A673 (cell line): ENCODE measurements around the gene GALNT10. TPM values are rescaled to one million over a fixed set of nuclear protein-coding genes. Genes with fewer than 3 reads are reported as not detected.

ENCODE experiments used
- BruUV-seq: library from RNA; stranded (reverse); fragments of 400-500 nt; replicated peaks from 2 replicates; lab custom pipeline; 2021; lab: Mats Ljungman, UMichigan
- CTCF ChIA-PET: fragments of 300-600 bp; sonication (Branson Sonifier 250); formaldehyde crosslinking; loops from one replicate; lab custom pipeline; 2022; ENCODE audit warnings: antibody characterized with exemption; lab: Charles Lee
- POLR2A ChIA-PET: fragments of 300-600 bp; sonication (Branson Sonifier 250); formaldehyde crosslinking; loops from one replicate; lab custom pipeline; 2022; ENCODE audit warnings: antibody characterized with exemption; ENCODE audit not compliant: low non-redundant PET; lab: Charles Lee
- DNase-seq: peaks from one replicate; pipeline ENCODE4 v3.0.0-alpha.2; 2015; ENCODE audit warnings: low spot score
- H3K27ac ChIP-seq: fragments of 200-600 bp; sonication (generic); 2 replicates; pipeline ENCODE4 v1.5.1; 2016; ENCODE audit warnings: mixed run types, low read depth, mild to moderate bottlenecking, mixed read lengths, antibody characterized with exemption, low read length; ENCODE audit not compliant: poor library complexity, severe bottlenecking
- H3K27me3 ChIP-seq: fragments of 200-600 bp; sonication (generic); replicated peaks from 2 replicates; pipeline ENCODE4 v1.6.1; 2017; ENCODE audit warnings: mixed run types, low read depth, mild to moderate bottlenecking, mixed read lengths, antibody characterized with exemption, low read length; ENCODE audit not compliant: insufficient read depth, poor library complexity
- H3K36me3 ChIP-seq: fragments of 200-600 bp; sonication (generic); 2 replicates; pipeline ENCODE4 v1.6.1; 2016; ENCODE audit warnings: mixed run types, mild to moderate bottlenecking, mixed read lengths, antibody characterized with exemption, low read length; ENCODE audit not compliant: insufficient read depth, poor library complexity, severe bottlenecking
- H3K4me1 ChIP-seq: fragments of 200-600 bp; sonication (generic); 2 replicates; pipeline ENCODE4 v1.6.1; 2017; ENCODE audit warnings: mixed run types, mild to moderate bottlenecking, mixed read lengths, antibody characterized with exemption, low read length; ENCODE audit not compliant: insufficient read depth, poor library complexity, severe bottlenecking
- H3K4me3 ChIP-seq: fragments of 200-600 bp; sonication (generic); 2 replicates; pipeline ENCODE4 v1.5.1; 2016; ENCODE audit warnings: low read depth, mixed run types, mild to moderate bottlenecking, mixed read lengths, low read length; ENCODE audit not compliant: poor library complexity, severe bottlenecking
- H3K9me3 ChIP-seq: fragments of 200-600 bp; sonication (generic); 2 replicates; pipeline ENCODE4 v1.6.1; 2016; ENCODE audit warnings: mixed run types, low read depth, mild to moderate bottlenecking, mixed read lengths, antibody characterized with exemption, low read length; ENCODE audit not compliant: poor library complexity, severe bottlenecking
- EZH2 ChIP-seq: fragments of 200-600 bp; sonication (generic); IDR thresholded peaks from 2 replicates; pipeline ENCODE4 v1.6.1; 2017; ENCODE audit warnings: borderline replicate concordance, low read depth, mild to moderate bottlenecking, mixed read lengths, antibody characterized with exemption, low read length; ENCODE audit not compliant: poor library complexity, severe bottlenecking
- intact Hi-C: fragments of 100-400 bp; cut with micrococcal nuclease; formaldehyde crosslinking; loops from one replicate; pipeline ENCODE4 v1.10.0; 2022; ENCODE audit not compliant: unreplicated experiment
- total RNA-seq: library from RNA; stranded (reverse); gene quantifications from 2 replicates; pipeline ENCODE4 v1.2.3, GENCODE V29; 2021
- TF ChIP-seq, protein P1 (sequence below): fragments of 300-800, 200-600 bp; sonication (generic); conservative IDR thresholded peaks from 2 replicates; pipeline ENCODE4 v1.5.1; 2017; ENCODE audit warnings: low read depth, mild to moderate bottlenecking, antibody characterized with exemption, low read length, moderate library complexity, mixed read lengths

Gene GALNT10
- total RNA-seq, 1 experiment from 2014 or later, result 17.9 TPM

DNA sequence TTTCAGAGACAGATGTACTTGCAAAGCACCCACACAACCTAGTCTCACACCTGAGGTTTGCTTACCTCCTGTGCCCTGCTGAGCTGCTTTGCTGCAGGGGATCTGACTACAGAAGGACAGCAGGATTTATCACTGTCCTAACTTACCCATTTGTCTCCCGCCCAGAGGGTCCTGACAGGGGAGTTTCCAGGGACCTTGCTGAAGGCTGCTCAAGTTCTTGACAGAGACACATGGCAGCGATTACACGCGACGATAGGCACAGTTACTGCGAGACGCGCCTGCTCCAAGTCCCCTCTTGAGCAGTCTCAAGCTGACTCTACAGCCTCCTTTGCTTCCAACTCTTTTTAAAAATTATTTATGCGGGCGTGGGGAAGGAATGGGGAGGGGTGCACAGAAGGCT lies 24.6 kb upstream of the GALNT10 start:
- peaks cover 46% of the 10 kb centered on the region for H3K4me1 ChIP-seq
- DNase-seq, result no peak
- no peaks in the 10 kb centered on the region for H3K27me3 ChIP-seq
- intact Hi-C loops, result no loop called here
- TF ChIP-seq, protein P1, sequence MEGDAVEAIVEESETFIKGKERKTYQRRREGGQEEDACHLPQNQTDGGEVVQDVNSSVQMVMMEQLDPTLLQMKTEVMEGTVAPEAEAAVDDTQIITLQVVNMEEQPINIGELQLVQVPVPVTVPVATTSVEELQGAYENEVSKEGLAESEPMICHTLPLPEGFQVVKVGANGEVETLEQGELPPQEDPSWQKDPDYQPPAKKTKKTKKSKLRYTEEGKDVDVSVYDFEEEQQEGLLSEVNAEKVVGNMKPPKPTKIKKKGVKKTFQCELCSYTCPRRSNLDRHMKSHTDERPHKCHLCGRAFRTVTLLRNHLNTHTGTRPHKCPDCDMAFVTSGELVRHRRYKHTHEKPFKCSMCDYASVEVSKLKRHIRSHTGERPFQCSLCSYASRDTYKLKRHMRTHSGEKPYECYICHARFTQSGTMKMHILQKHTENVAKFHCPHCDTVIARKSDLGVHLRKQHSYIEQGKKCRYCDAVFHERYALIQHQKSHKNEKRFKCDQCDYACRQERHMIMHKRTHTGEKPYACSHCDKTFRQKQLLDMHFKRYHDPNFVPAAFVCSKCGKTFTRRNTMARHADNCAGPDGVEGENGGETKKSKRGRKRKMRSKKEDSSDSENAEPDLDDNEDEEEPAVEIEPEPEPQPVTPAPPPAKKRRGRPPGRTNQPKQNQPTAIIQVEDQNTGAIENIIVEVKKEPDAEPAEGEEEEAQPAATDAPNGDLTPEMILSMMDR, result no peak
- no peak for TF ChIP-seq EZH2
- no peak overlapping the region for H3K4me3 ChIP-seq
- BruUV-seq, result no TSS peak
- H3K27ac ChIP-seq, result no peak overlapping the region
- CTCF ChIA-PET, result interaction anchor here (0.7 kb wide), 1 partner anchor 24 kb away, joined by 3 read pairs; the partner anchor contains the start of gene GALNT10
- no peaks in the 10 kb centered on the region for H3K36me3 ChIP-seq
- POLR2A ChIA-PET, result no interaction called here
- H3K9me3 ChIP-seq, result no peaks in the 10 kb centered on the region

DNA sequence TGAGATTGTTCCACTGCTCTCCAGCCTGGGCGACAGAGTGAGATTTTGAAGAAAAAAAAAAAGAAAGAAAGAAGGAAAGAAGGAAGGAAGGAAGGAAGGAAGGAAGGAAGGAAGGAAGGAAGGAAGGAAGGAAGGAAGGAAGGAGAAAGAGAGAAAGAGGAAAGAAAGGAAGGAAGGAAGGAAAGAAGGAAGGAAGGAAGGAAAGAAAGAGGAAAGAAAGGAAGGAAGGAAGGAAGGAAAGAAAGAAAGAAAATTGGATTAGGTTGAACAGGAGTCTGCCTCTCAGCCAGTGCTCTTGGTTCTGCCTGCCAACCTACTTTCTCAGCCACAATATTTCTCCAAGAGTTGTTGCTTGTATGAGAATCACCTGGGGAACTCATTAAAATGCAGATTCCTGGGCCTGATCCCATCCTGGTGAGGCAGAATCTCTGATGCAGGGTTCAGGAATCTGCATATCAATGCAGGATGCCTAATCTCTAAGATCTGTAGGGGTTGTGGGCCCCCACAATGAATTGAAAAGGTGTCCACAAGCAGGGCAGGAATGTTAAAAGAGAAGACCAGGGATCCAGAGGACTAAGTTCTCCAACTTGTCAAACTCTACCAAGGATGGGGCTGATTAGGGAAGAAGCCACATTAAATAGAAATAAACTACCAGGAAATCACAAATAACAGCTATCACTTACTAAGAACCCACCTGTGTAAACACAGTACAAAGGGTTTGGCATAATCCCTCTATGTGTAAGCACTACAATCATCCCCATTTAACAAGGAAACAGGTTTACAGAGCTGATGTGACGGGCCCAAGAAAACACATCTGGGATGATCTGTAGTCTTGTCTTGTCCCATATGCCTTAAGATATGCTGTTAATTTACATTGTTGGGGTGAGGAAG lies 23.4 kb upstream of the GALNT10 start:
- H3K27ac ChIP-seq, result no peak overlapping the region
- H3K9me3 ChIP-seq, result no peaks in the 10 kb centered on the region
- H3K4me3 ChIP-seq, result no peak overlapping the region
- H3K4me1 ChIP-seq, result peaks cover 47% of the 10 kb centered on the region
- BruUV-seq, result no TSS peak
- CTCF ChIA-PET, result interaction anchor here (1.5 kb wide), 1 partner anchor 95 kb away, joined by 3 read pairs; no protein-coding TSS in a partner anchor
- H3K36me3 ChIP-seq, result no peaks in the 10 kb centered on the region
- H3K27me3 ChIP-seq, result no peaks in the 10 kb centered on the region
- DNase-seq, result peak; percentile 52
- intact Hi-C loops, result no loop called here
- no peak for TF ChIP-seq EZH2
- POLR2A ChIA-PET, result no interaction called here

DNA sequence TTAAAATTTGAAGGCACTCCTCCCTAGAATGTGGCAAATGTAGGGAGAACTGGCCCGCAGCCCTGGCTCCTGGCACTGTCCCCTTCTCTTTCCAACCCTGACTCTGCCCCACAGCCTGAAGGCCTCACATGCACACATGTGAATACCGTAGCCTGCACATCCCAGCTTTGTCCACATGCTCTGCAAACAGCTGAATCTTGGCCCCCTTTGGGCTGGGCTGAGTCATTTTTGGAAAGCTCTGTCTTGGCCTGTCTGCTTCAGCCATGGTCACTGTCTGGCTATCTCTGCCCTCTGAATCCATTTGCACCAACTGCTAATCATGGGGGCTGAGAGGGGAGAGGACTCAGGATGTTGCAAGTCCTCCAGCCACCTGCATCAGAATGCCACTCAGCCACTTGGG lies 22.1 kb upstream of the GALNT10 start:
- no TSS peak for BruUV-seq
- no peak overlapping the region for H3K27ac ChIP-seq

More for the DNA sequence above, 22.1 kb upstream of the GALNT10 start:
- ChIA-PET POLR2A (no interaction called here), CTCF (interaction anchor here (1.5 kb wide), 1 partner anchor 96 kb away, joined by 3 read pairs; no protein-coding TSS in a partner anchor)
- no peak overlapping the region for H3K4me3 ChIP-seq
- intact Hi-C loops, result no loop called here
- DNase-seq, result no peak
- peaks cover 35% of the 10 kb centered on the region for H3K4me1 ChIP-seq
- no peaks in the 10 kb centered on the region for H3K27me3 ChIP-seq
- no peaks in the 10 kb centered on the region for H3K36me3 ChIP-seq
- no peaks in the 10 kb centered on the region for H3K9me3 ChIP-seq
- TF ChIP-seq EZH2, result no peak
- TF ChIP-seq, protein P1, result no peak
